ENCODE measurements around the gene TWF2.

TWF2 gene

DNA sequence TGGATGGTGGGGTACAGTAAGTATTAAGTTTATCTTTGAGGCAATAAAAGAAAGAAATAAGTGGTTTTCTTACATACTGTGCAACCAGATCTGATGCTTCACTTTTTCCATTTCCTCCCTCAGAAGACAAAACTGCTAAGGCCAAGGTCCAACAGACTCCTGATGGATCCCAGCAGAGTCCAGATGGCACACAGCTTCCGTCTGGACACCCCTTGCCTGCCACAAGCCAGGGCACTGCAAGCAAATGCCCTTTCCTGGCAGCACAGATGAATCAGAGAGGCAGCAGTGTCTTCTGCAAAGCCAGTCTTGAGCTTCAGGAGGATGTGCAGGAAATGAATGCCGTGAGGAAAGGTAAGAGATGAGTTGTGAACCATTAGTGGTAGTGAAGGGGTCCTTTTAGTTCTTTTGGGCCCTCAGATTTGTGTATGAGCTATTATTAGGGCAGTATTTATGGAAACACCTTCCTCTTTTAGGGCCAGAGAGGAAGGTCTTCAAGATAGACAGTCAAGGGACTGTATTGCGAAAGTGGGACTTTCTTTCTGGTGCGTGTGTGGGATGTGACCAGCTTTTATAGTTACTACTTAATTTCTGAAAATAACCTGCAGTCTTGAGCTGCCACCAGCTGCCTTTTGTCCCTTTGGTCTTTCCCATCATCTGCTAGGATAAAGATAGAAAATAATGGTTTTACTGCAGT, 36.4 kb downstream of the TWF2 start:
- no peak for DNase-seq (ENCODE audit: low read depth)

DNA sequence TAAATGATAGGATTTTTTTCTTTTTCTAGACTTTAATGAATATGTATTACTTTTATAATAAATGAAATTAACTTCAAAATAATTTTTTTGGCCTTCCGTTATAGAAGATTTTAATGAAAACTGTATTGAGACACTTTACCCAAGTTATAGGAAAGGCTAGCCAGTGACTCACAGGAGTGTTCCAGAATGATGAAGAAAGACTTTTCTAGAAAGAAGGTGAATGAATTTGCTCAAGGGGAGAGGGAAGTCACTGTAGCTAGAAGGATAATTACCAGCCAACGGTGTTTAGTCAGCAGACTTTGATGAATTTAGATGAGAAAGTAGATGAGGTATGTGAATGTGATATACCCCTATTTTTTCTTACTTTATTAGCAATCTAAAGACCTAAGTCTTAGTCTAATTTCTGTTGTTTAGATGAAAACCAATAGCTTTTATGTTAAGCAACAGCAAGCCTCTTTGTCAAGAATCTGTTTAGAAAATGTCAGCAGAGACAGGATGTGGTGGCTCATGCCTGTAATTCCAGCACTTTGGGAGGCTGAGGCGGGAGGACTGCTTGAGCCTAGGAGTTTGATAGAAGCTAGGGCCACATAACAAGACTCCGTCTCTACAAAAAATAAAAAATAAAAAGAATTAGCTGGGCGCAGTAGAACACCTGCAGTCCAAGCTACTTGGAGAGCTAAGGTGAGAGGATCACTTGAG, 37.8 kb downstream of the TWF2 start:
- no peak for DNase-seq (ENCODE audit: low read depth)

DNA sequence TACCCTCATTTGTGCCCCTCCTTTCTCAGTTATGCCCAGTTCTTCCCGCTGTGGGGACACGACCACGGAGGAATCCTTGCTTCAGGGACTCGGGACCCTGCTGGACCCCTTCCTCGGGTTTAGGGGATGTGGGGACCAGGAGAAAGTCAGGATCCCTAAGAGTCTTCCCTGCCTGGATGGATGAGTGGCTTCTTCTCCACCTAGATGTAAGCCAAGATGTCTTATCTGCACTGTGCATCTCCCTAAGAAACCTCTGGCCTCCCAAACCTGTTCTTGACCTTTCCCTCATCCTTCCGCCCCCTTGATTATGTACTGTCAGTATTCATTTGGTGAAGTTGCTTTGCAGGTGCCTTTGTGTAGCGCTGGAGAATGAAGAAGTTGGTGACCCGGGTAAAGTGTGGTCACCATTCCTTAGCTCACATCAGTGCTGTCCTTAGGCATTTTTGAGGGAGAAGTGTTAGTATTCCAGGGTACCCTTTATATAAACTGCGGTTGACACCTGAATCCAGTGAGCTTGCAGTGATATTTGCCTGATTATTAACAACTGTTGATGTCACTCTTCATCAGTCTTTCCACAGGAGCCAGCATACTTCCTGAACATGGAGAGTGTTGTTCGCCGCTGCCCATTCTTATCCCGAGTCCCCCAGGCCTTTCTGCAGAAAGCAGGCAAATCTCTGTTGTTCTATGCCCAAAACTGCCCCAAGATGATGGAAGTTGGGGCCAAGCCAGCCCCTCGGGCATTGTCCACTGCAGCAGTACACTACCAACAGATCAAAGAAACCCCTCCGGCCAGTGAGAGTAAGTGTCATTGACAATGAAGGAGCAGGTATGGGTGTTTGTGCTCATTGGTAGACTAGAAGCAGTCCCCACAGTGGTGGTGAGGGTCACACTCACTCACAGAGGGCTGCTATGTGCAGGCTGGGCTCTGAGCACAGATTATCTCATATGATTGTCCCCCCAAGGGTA, 40.0 kb downstream of the TWF2 start:
- no peak for DNase-seq (ENCODE audit: low read depth)

DNA sequence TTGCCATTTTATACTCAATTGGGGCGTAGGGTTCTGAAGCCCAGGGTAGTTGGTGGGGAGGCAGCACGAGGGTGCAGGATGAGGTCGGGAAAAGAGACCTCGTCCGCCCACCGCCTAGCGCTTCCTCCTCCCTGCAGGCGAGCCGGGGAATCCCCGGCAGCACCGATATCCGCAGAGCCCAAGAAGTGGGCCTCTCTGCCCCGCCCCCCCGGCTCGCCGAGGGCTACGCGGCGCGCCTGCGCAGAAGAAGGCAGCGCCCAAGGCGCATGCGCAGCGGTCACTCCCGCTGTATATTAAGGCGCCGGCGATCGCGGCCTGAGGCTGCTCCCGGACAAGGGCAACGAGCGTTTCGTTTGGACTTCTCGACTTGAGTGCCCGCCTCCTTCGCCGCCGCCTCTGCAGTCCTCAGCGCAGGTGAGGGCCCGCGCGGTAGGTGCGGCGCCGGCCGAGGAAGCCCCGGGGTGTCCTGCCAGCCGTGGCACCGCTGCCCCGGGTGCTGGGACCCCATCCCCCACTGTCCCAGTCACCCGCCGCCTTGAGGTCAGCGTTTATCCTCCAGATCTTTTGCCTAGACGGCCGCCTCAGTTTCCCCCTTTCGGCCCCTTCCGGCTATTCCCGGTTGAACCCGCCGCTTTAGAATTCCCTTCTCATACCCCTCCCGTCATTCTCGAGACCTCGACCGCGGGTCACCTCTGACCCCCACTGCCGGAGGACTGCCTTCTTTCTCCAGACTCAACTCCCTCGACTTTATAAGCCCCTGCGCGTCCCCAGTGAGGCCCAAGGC, 40.9 kb downstream of the TWF2 start, which contains the start of gene ALAS1:
Gene ALAS1, plus strand, starts transcription at position 319 of the 784 bp plus-strand sequence. CDS start 1,082 bp downstream, outside the sequence.
- peak; percentile 95 for DNase-seq (ENCODE audit: low read depth)

DNA sequence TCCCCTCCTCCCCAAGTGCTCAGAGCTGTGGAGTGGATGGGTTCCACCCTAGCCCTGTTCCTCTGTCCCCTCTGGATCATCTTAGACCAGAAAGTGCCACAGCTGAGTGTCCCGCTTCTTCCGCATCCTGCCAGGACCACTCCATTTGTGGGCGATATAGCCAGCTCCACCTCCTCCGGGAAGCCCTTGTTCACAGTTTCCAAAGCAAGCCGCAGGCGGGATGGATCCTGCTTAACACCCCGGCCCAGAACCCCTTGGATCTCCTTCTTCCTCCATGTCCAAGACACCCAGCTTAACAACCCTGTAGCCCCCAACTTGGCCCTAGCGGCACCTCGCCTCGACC, 41.5 kb downstream of the TWF2 start:
- no peak for DNase-seq (ENCODE audit: low read depth)

DNA sequence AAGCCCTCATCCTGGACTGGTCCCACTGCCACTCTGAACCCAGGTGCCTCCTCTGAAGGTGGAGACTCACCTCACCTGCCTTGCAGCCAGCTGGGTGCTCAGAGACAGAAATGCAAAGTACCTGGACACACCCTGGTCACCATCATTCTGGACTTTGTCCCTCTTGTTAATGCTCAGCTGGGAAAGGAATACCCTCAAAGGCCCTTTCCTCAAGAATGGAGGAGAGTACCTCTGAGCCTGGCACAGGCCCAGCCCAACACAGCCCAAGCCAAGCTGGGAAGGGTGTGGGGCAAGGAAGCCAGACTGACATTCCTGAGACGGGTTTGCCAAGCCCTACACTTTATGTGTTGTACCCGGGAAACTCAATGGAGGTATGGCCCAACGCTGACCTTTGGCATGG, 42.0 kb downstream of the TWF2 start:
- DNase-seq (ENCODE audit: low read depth): no peak

DNA sequence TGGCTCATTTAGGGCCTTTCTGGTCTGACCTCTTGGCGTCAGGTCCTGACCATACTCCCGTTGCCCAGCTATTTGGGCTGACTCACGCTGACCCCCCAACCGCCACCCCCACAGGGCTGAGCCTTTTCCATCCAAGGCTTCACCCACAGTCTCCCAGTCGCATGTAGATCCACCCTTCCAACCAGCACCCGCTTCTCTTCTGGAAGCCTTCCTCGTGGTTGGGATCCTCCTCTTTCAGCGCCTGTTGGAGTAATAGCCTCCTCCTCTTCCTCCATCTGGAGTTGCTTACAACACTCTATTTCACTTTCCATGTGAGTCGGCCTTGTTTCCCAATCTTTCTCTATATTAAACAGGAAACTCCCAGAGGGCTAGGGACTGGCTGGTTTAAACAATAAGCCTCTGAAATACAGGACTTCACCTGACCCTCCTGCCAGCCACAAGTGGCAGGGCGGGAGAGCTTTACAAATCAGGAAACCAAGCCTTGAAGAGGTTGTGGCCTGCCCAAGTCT, 43.1 kb downstream of the TWF2 start:
- DNase-seq (ENCODE audit: low read depth): no peak

DNA sequence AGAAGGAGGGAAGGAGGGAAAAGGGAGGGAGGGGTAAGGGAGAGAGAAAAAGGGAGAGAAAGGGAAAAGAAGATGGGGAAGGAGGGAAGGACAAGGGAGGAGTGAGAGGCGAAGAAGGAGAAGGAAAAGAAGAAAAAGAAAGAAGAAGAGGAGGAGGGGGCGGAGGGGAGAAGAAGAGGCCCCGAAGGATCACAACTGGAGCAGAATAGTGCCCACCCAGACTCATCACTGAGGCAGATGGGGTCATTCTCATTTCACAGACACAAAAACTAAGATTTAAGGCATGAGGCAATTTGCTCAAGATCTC, 43.7 kb downstream of the TWF2 start:
- DNase-seq (ENCODE audit: low read depth): no peak

DNA sequence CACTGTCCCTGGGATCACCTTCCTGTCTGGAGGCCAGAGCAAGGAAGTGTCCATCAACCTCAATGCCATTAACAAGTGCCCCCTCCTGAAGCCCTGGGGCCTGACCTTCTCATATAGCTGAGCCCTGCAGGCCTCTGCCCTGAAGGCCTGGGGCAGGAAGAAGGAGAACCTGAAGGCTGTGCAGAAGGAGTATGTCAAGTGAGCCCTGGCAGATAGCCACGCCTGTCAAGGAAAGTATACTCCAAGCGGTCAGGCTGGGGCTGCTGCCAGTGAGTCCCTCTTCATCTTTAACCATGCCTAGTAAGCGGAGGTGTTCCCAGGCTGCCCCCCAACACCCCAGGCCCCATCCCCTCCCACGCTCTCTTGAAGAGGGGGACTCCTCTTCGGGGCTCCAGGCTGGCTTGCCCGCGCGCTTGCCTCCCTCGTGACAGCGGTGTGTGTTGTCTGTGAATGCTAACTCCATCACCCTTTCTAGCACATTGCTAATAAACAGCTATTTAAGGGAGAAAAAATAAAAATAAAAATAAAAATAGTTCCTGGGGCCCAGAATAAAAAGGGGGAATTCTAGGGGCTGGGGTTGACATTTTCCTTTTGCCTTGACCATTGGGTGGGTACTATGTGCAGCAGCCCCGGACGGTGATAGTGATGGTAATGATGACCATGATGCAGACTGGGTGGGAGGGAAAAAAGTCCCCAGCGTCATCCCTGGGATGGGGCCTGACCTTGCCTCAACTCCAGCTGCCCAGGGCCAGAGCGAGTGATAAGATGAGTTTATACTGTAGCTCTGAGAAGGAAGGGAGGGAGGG, 44.3 kb downstream of the TWF2 start:
- DNase-seq (ENCODE audit: low read depth): no peak

DNA sequence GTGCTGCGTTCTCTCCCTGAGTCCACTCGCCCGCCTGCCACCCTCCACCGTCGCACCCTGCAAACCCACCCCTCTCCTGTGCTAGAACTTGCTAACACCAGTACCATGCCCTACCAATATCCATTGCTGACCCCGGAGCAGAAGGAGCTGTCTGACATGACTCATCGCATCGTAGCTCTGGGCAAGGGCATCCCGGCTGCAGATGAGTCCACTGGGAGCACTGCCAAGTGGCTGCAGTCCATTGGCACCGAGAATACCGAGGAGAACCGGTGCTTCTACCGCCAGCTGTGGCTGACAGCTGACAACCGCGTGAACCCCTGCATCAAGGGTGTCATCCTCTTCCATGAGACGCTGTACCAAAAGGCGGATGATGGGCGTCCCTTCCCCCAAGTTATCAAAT, 45.9 kb downstream of the TWF2 start:
- no peak for DNase-seq (ENCODE audit: low read depth)

DNA sequence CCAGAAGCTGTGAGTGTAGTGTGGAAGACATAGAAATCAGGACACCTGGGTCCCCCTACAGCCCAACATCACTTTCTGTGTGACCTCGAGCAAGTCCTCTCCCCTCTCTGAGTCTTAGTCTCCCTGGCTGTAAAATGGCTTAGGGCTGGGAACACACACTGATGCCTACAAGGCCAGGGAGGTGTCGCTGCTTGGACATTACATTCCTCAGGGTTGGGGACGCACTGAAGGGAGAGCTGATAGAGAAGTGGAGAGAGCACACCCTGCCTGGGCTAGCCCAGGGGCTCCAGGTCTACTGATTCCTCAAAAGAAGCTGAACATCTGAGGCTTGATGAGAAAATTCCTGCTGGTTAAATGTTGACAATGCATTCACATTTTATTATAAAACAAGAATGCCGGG, 47.3 kb downstream of the TWF2 start:
- no peak for DNase-seq (ENCODE audit: low read depth)

DNA sequence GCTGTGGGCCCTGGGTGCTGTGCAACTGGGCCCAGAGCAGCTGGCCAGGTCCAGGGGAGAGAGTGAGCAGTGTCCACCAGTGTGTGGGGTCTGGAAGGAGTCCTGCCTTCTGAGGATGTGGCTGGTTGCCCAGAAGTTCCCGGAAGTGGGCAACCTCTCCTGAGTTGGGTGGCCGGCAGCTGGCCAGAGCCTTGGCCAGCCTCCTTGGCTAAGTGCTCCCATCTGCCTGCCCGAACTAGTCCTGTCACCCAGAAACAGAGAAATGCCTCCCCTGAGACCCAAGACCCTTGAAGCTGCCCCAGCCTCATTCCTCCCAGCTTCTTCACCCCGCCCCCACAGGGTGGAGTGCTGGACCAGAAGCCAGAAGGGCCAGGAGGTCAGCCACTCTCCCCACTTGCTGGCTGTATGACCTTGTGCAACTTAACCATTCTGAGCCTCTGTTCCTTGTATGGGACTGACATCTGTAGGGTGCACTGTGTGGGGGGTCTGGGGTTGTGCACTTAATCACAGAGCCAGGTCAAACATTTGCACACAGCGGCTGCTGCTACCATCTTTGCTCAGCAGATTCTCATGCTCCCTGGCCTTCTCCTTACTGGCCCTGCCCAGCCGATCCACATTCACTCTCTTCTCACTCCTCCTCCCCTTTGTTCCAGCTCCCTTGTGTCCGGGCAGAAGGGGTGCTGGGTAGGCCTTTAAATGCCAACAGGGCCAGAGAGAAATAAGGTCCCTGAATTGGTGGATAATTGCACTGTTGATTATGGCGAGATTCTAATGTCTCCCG, 48.5 kb downstream of the TWF2 start:
- no peak for DNase-seq (ENCODE audit: low read depth)

DNA sequence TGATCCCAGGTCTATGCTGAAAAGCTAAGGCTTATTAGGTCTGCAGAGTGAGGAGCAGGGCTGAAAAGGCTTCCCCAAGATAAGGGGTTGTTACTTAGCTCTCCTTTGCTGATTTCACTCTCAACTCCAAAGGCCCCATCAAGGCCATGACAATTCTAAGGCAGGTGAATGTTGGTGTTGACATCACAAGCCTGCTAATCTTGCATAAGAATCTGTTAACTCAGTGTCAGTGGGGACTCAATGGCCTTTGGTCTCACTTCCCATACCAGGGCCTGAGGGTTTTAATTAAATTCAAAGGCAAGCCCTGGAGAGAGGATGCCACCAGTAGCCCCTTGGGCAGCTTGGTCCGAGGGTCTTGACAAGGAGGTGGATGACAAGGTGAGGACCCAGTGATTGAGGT, 50.4 kb downstream of the TWF2 start:
- DNase-seq (ENCODE audit: low read depth): no peak

DNA sequence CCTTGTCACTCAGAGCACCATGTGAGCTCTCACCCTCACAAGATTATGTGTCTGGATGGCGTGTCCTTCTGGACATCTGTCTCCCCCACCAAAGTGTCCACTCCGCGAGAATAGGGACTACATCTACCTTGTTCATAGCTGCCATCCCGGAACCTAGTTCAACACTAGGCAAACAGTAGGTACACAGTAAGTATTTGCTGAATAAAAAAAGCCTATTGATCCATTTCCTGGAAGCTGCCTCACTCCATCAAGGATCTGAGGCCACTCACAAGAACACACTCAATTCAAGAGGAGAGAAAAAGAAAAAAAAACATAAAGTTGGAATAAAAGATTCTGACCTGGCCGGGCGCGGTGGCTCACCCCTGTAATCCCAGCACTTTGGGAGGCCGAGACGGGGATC, 52.2 kb downstream of the TWF2 start:
- no peak for DNase-seq (ENCODE audit: low read depth)

DNA sequence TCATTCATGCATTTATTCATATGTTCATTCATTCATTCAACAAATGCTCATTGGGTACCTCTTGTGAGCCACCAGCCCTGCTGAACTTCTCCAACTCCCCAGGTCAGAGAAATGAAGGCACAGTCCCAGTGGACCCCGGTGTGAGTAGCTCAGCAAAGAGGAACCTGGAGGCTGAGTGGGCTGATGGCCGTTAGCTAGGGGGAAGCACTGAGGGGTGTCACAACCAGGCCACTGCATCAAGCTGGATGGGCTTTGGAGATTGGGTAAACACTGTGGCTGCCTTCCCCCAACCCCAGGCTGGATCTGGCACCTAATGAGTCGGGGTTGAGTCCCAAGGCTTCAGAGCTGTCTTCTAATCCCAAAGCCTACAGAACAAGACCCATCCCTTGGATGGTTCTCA, 53.1 kb downstream of the TWF2 start:
- DNase-seq (ENCODE audit: low read depth): no peak

DNA sequence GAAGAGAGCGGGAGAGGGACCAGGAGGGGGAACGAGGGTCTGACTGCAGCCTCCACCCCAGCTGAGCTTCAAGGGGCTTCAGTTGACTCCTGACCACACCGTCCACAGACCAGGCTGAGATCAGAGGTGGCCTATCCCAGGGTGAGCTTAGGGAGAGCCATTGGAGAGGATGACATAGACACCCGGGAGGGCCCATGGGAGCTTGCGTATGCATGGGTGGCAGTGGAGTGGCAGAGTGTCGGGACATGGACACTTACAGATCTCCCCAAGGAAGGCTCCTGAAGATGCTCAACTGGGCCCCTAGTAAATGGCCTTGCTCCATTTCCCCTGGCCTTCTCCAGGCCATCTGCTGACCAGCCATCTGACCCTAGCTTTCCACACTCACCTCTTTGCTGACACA, 53.6 kb downstream of the TWF2 start:
- no peak for DNase-seq (ENCODE audit: low read depth)

DNA sequence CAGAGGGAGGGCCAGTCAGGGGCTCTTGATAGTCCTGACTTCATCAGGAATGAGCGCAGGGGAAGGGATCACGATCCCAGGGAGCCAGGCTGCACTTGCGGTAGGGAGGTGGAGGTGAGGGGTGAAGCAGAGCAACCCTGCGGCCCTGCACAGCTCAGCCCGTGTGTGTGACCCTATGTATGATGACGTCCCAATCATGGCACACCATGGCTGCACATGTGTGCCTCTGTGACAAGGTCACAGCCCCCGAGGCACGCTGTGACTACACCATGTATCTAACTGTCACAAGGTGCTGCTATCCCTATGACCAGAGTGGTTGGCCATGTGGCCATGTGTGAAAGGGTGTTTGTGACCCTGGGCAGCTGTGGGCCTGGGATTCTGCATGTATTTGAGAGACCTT, 54.3 kb downstream of the TWF2 start:
- DNase-seq (ENCODE audit: low read depth): no peak

DNA sequence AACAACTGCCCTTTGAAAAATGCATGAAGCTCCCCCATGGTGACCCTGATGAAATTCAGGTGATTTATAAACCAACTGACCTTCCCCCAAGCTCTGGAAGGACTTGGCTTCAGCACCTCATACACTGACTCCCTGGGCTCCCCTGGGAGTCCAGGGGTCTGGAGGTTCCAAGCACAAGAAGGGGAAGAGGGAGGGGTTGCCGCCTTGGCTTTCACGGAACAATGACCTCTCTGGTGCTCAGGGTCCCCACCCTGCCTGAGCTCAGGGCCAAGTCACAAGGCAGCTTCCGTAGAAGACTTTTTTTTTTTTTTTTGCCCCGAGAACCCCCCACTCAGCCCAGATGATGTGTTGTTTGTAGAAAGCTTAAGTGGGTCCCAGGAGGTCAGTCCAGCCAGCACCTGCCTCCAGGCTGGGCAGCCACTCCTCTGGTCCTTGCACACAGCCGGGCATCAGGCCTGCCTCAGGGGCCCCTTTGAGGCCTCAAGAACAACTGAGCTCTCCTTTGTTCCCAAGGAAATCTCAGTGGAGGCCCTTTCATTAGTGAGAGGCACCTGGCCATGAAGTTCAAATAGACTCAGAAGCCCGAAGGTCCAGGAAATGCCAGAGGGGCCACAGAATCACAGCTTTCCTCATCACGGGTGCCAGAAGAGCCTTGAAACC, 55.0 kb downstream of the TWF2 start:
- DNase-seq (ENCODE audit: low read depth): no peak

DNA sequence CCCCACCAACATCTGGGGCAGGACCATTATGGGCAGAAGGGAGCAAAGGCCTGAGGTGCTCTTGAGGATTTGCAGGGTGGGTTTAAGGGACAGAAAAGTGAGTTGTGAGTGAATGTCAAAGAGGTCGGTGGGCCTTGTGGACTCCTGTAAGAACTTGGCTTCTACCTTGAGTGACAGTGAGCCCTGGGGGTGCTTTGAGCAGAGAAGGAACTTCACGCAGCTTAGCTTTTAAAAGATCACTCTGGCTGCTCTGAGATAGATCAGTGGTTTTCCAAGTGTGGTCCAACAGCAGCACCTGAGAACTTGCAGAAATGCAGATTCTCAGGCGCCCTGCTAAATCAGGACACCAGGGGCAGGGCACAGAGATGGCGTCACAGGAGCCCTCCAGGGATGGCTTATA, 56.3 kb downstream of the TWF2 start:
- DNase-seq (ENCODE audit: low read depth): no peak

DNA sequence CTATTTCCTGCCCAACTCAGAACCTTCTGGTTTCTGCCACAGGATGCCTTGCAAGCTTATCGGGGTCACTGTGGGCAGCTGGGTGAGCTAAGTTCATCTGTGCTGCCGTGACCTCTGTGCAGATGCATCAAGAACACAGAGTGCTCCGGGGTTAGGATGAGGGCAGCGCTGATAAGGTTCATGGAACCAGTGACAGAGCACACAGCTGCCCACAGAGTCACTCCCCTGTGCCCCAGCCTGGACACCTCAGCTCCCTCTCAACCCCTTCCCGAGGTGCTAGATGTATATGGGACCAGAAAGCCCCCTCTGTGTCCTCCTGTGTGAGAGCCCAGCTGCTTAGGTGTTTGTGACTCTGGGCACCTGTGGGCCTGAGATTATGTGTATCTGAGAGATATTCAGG, 56.8 kb downstream of the TWF2 start:
- DNase-seq (ENCODE audit: low read depth): no peak

Measured in activated T-cell treated with anti-CD3 and anti-CD28 coated beads for 1 hour (primary cell).